A549 (cell line): ENCODE results near the gene TRIM41.

Experiments used
- CEBPB ChIP-seq, 2 experiments: fragments of >200 bp in 1 of 2; sonication (Bioruptor Twin) in 1 of 2; formaldehyde crosslinking in 1 of 2; IDR thresholded peaks; 2 replicates each; pipeline ENCODE4 v1.6.1; 2012 to 2016
- CTCF ChIP-seq: fragments of >200 bp; sonication (Bioruptor Twin); formaldehyde crosslinking; IDR thresholded peaks from 3 replicates; pipeline ENCODE4 v1.5.1; 2016
- ELK1 ChIP-seq: fragments of 150-350 bp; IDR thresholded peaks from 2 replicates; pipeline ENCODE4 v1.6.1; 2014; ENCODE audit warnings: low read depth, mild to moderate bottlenecking, low read length
- HDAC2 ChIP-seq: fragments of 200-600 bp; sonication (generic); IDR thresholded peaks from 2 replicates; pipeline ENCODE4 v1.6.1; 2016
- HOXB13 ChIP-seq: fragments of 250-450 bp; sonication (Bioruptor Pico); IDR thresholded peaks from 2 replicates; pipeline ENCODE4 v1.5.0; 2020; ENCODE audit warnings: low read depth, mild to moderate bottlenecking, moderate library complexity
- MAX ChIP-seq: IDR thresholded peaks from 2 replicates; pipeline ENCODE4 v1.6.1; 2012
- POLR2A ChIP-seq: IDR thresholded peaks from 2 replicates; pipeline ENCODE4 v1.6.1; 2012; ENCODE audit warnings: mild to moderate bottlenecking, low read length
- RNF2 ChIP-seq: fragments of 200-600 bp; sonication (generic); IDR thresholded peaks from 2 replicates; pipeline ENCODE4 v1.6.1; 2016; ENCODE audit warnings: low read depth, mild to moderate bottlenecking, antibody characterized with exemption, moderate library complexity, borderline replicate concordance

DNA sequence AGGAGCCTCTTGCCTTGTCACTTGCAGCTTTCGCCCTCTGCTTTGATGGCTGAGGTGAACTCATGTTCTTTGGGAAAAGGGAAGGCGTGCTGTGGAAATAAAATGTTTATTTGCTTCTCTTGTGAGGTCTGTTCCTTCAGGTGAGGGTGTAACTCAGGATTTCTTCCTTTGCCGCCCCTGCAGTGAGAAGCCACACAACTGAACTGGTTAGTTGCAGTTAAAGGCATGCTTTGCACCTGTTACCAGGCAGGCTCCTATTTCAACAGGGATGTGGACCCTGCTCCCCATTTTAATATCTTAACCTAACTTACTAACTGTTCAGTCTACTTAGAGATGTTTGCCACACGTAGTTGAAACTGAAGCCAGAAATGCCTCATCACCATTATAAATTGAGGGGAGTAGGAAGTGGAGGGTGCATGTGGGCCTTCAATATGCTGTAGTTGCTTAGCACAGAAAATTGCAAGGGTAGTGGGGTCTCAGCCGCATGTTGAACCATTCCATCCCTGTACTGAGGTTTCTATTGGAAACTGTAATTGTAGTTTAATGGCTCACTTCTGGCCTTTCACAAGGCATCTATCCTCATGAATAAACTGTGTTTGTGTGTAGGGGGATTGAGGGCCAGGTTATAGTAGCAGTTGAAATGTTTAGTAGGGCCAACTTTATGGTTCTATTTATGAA lies 12.7 kb downstream of the TRIM41 start:
- no peak for TF ChIP-seq CTCF
- no peak for TF ChIP-seq MAX
- no peak for TF ChIP-seq ELK1
- TF ChIP-seq RNF2 = no peak
- no peak; the same call in 1 of the 2 replicates for TF ChIP-seq POLR2A
- TF ChIP-seq CEBPB (IDR thresholded peaks at IDR 0.05) = no peak
- 0 out of 2 replicates have a peak, but pooled peaks have one; percentile 20 for TF ChIP-seq HOXB13 (CRISPR knock-in tag)
- TF ChIP-seq HDAC2 = no peak
